Right kidney (tissue), 1 donor: ENCODE data around the gene CYGB.
A peak's percentile ranks its signal among the peaks of the same experiment; 100 is the strongest.
"Not testable (repeated sequence)": the region's sequence is repeated elsewhere in the genome, so short reads cannot be mapped to it uniquely, and the experiment has no call there.

Source experiments
- DNase-seq: peaks from one replicate; pipeline ENCODE4 v3.0.0-alpha.2; 2016

Gene CYGB

DNA sequence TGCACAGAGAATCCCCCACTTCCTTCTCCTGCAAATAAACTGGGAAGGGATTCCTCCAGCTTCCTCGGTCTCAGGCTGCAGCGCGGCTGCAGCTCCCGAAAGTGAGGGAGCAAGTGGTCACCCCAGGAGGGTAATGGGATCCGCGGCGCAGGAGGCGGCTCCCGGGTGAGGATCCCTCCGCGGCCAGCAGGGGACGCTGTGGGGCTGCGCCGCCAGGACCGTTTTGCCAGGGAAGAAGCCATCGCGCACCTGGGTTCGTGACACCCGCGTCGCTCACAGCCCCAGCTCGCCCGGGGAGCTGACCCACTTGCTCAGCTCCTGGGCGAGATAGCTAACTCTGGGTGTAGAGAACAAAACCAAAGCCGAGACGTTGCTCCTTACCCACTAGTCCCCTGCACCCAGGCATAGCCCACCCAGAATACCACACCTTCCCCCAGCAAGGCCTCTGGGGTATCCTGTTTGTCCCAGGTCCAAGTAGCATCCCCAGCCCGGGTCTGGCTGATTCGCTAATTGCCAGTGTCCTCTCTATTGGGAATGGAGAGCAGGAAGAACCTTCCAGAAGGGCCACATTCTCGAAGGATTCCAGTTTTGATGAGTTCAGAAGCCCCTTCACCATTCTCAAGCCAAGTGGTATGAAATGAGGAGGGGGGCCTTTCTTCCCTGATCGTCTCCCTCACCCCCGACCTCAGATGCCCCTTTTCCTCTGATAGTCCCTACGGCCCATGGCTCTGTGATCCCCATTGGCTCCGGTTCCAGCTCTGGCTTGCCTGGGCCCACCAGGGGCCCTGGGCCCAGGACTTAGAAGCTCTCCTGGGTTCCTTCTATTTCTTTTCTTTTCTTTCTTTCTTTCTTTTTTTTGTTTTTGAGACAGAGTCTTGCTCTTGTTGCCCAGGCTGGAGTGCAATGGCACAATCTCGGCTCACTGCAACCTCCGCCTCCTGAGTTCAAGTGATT is 14.1 kb downstream of the CYGB start:
- DNase-seq = peak; percentile 78

DNA sequence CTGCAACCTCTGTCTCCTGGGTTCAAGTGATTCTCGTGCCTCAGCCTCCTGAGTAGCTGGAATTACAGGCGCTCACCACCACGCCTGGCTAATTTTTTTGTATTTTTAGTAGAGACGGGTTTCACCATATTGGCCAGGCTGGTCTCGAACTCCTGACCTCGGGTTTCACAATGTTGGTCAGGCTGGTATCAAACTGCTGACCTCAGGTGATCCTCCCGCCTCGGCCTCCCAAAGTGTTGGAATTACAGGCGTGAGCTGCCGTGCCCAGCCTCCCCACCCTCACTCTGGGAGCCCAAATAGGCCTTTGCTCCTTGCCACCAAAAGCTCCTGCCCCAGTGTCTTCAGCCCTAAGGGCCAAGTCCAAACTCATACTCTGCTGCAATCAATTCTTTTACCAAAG is 15.8 kb downstream of the CYGB start:
- DNase-seq = not testable (repeated sequence)

DNA sequence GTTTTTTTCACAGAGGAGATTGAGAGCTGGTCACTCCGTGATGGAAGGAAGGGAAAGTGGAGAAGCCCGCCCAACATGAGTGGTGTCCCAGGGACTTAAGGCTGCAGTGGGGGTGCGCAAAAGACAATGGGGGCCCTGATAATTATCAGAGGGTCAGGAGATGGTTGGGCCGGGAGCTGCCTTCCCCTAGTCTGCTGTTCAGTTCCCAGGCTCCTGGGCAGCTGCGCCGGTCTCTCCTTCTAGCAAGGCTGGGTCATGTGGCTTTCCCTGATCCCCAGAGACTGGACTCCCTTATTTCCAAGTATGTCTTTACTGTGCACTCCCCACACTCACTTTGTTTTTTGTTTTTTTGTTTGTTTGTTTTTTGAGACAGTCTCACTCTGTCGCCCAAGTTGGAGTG is 16.2 kb downstream of the CYGB start:
- no peak for DNase-seq

DNA sequence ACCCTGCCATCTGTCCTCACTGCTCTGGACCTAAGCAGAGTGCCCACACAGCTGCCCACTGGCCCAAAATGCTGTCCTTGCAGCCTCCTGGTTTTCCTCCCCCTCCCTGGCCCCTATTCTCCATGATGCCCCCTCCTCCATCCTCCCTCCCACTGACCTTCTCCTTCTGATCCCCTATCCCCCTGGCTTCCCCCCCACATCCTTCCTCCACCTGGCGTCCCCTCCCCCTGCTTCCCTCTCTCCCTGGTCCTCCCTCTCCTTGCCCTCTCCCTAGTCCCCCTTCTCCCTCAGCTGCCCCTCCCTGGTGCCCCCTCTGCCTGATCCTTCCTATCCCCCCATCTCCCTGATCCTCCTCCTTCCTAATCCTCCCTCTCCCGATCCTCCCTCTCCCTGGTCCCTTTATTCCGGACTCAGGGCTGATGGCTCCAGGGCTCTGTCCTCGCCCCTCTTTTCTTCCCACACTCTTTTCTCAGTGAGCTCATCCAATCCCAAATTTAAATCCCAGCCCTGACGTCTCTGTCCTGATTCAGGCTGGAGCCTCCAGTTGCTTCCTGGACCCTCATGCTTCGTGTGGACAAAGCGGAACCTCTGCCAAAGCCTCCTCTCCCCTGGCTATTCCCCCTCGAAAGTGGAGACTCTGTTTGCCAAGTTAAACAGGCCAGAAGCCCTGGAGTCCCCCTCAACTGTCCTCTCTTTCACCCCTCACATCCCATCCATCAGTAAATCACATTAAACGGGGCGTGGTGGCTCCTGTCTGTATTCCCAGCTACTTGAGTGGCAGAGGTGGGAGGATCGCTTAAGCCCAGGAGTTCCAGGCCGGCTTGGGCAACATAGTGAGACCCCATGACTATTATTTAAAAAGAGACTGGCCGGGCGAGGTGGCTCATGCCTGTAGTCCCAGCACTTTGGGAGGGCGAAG is 18.2 kb downstream of the CYGB start:
- no peak for DNase-seq

DNA sequence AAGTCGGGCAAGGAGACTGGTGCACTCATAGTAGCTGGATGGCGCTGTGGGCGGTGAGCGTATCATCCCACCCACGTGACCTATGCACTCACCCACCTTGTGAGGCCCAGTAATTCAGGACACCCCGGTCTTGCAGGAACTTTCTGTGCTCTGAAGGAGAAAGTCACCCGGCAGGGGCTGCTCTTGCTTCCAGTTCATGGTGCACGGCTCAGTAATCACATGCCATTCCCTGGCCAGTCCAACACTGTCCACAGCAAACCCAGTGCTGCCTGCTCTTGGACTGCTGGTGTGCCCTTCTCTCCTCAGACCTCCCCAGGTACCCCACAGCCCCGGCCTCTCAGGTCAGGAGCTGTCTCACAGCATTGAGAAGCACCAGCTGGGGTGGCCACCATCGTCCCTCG is 19.9 kb downstream of the CYGB start:
- DNase-seq = no peak

DNA sequence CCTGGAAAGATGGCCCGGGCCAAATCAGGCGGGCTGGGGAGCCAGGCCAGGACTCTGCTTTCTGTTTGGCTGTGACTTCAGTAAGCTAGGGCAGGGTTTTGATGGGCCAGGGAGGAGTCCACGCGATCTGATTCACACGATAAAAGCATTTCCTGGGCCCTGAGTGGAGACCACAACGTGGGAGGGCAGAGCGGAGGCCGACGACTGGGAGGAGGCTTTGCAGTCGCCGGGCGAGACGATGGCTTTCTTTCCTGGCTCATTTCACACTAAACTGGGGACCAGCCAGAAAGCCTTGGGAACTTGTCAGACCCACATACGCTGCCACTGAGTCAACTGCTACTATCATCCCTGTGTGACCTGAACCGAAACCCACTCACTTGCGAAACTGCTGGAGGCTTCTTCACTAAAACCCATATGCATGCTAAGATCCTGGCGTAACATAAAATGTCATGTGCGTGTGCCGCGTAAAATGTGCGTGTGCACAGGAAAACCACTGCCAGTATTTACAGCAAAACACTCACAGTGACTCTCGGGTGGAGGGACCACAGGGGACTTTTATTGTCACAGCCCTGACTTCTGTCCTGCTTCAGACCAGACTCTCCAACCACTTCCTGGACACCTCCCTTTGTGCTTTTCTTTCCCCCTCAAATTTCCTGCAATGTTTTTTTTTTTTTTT is 22.1 kb downstream of the CYGB start:
- no peak for DNase-seq

DNA sequence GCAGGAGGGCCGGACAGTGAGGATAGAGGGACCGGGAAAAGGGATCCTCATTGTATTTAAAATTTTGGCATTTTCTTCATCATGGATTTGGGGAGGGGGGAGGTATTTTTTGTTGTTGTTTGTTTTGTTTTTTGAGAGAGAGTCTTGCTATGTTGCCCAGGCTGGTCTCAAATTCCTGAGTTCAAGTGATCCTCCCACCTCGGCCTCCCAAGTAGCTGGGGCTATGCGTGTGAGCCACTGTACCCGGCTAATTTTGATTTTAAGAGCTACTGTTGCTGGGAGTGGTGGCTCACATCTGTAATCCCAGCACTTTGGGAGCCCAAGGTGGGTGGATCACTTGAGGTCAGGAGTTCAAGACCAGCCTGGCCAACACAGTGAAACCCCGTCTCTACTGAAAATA is 23.2 kb downstream of the CYGB start:
- not testable (repeated sequence) for DNase-seq

DNA sequence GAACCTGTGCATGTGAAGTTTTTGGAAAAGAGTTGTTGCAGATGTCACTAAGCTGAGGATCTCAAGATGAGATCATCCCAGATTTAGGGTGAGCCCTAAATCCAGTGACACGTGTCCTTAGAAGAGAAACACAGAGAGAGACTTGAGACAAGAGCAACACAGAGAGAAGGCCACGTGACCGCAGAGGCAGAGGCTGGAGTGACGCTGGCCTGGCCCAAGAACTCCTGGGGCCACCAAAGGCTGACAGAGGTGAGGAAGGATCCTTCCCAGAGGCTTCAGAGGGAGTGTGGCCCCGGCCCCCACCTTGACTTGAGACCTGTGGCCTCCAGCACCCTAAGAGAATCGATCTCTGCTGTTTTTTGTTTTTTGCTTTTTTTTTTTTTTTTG is 24.2 kb downstream of the CYGB start:
- no peak for DNase-seq

DNA sequence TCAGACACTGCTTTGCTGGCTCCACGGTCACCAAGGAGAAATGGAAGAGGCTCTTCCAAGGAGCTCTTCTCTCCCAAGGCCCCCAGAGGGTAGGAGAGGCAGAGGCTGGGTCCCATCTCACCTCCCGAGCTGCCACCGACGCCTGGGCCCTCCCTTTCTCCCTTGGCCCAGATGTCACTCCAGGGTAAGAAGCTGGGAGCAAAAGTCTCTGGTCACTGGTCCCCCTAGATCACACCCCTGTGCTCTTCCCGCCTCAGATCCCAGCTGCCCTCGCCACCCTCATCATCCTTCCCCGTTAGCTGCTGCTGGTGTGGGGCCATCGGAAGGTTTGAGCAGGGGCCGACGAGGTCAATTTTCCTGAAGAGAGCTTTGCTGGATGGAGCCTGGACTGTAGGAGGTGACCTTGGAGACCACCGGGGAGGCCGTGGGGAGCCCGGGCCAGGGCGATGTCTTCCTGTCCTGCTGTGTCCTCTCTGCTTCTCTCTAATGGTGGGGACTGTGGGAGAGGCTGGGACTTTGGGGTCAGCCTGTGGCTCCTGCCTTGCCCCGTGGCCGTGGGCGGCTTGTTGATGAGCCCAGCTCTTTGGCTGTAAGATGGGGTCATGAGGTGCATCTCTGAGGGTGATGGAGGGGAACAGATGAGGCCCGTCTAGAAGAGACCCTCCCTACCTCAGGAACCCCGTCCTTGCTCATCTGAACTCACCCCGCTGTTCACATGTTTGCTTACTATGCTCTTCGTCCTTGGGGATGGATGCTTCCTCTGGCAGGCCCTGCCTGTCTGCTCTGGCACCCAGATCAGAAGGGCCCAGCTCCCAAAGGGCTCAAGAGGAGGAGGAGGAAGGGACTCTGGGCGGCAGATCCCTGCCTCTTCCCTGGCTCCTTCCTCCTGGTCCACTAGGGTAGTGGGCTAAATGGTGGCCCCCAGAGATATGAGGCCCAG is 24.9 kb downstream of the CYGB start:
- DNase-seq = no peak

DNA sequence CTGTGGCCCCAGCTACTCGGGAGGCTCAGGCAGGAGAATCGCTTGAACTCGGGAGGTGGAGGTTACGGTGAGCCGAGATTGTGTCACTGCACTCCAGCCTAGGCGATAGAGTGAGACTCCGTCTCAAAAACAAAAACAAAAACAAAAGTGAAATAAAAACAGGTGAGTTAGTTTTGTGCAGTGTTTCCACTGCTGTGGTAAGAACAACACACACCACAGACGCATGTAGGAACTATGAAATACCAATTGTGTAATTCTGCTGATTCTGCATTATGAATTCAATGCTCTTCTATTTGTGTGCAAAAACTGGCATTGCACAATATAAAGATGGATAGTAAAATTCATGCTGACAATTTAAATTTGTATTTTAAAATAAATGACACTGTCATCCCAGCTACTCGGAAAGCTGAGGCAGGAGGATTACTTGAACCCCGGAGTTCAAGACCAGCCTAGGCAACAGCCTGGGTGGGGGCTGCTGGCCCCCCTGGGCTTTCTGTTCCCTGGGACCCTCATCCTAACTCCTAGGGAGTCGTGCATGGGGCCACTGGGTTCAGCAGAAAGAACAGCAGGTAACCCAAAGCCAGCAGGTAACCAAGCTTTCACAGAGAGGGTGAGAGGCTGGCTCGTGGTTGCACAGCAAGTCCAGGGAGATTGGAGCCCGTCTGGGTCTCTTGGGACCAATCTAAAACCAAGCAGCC is 25.7 kb downstream of the CYGB start:
- DNase-seq = no peak

DNA sequence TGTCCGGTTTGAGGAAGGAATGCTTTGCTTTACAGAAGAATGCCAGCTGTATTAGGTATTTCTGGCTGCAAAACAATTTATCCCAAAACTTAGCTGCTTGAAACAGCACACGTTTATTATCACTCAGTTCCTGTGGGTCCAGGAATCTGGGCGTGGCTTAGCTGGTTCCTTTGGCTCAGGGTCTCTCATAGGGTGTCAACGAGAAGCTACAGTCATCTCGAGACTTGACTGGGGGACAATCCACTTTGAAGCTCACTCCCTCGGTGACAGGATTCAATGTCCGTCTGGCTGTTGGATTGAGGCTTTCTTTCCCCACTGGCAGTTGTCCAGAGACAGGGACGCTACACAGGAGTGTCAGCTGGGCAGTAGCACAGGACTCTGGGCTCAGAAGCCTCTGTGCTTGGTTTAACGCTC is 26.7 kb downstream of the CYGB start:
- DNase-seq = no peak

DNA sequence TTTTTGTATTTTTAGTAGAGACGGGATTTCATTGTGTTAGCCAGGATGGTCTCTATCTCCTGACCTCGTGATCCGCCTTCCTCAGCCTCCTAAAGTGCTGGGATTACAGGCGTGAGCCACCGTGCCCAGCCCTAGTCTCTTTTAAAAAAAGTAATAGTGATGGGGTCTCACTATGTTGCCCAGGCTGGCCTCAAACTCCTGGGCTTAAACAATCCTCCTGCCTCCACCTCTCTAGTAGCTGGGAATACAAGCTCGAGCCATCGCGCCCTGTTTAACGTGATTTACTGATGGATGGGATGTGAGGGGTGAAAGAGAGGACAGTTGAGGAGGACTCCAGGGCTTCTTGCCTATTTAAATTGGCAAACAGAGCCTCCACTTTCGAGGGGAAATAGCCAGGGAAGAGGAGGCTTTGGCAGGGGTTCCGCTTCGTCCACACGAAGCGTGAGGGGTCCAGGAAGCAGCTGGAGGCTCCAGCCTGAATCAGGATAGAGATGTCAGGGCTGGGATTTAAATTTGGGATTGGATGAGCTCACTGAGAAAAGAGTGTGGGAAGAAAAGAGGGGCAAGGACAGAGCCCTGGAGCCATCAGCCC is 28.9 kb downstream of the CYGB start:
- not testable (repeated sequence) for DNase-seq

DNA sequence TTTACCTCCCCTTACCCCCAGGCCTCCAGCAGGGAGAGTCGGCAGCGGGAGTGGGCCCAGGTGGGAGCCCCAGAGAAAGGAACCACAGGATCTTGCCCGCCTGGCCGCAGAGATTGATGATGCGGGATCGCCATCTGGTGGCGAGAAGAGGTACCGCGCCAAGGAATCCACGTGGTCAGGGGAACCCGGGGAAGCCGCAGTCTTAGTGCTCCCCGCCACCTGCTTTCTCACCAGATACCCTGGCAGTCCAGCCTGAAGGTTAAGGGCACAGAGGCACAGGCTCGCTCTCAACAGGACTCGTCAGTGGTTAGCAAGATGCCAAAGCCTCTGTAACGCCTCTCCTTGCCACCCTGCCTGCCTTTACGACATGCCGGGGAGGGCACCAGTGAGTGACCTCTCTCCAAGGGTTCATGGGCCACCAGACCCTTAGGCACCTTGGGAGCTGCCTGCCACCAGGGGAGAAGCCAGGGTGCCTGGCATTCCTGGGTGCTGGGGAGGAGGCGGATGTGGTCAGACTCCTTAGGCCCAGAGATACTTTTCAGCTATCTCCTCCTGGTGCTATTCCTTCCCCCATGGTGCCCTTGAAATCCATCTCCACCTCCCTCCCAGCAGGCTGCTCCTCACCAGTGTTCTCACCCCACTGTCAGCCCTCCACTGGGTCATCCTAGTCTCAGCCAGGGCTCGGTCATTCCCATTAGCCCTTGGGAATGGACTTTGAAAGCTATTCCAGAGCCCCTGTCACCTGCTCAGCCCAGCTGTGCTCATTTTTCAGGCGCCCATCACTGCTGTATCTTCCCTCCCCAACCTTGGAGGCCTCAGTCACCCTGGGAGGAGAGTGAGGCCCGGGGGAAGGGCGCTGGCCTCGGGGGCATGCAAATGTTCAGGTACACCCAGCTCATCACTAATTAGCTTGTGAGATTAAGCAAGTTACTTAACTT is 30.8 kb downstream of the CYGB start:
- DNase-seq = peak; percentile 74

DNA sequence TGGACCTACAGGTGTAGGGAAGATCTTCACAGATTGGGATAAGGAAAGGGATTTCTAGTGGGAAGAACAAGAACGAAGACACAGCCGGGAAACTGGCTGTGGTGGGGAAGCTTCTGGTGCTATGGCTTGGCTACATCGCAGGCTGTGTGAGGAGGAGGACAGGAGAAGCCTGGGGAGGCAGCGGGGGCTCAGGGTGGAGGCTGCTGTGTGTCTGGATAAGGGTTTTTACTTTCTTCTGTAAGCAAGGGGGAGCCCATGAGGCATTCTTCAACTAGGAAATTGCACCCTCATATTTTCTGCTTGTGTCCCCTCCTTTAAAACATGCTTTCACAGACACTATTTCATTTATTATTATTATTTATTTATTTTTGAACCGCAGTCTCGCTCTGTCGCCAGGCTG is 33.4 kb downstream of the CYGB start:
- no peak for DNase-seq

DNA sequence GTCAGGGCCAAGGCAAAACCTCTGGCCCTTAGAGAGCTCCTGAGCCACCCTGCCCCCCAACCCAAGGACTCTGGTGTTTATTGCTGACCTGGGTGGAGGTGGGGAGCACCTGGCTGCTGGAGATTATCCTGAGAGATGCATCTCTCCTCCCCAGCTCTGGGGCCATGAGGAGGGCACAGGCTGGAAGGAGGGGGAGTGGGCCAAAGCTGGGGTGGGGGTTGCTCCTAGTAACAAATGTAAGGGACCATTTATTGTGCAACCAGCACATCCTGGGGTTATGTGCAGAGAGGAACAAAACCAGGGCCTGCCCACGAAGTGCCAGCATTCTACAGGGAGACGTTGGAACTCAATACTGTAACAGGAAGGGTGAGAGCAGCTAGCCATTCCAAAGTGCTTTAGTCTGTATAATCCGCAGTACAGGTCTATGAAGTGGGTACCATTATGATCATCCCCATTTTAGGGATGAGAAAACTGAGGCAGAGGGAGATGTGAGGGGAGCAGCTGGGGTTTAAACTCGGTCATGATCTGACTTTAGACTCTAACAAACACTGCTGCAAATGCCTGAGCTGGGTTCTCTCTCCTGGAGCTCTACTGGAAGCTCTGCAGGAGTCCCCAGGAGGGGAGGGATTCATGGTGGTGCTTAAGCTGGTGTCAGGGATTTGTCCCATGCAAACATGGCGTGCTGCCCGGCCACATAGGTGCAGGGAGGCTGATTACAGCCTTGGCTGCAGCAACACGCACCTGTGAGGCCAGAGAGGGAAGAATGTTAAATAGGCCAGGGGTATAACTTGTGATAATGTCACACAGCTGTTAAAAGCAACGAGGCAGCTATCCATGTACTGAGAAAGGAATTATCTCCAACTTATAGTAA is 34.9 kb downstream of the CYGB start:
- DNase-seq = no peak

DNA sequence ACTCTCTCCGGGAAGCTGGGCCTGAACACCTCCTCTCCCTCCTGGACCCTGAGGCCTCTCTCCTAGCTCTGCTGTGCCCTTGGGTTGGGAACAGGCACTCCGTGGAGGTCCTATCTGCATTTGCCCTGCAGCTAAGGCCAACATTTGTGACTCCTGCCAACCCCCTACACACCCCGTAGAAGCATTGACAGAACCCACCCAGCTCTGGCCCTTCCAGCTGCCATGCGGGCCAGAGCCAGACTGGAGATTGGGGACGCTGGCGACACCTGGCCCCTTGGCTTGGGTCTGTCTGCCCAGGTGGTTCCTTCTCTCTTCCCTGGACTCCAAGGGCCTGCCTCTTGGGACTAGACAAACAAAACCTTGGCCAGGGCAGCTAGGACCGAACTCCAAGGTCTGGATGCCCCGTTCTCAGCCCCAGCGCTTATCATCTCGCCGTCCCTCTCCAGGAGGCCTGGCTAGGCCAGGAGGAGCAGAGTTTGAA is 35.6 kb downstream of the CYGB start:
- no peak for DNase-seq

DNA sequence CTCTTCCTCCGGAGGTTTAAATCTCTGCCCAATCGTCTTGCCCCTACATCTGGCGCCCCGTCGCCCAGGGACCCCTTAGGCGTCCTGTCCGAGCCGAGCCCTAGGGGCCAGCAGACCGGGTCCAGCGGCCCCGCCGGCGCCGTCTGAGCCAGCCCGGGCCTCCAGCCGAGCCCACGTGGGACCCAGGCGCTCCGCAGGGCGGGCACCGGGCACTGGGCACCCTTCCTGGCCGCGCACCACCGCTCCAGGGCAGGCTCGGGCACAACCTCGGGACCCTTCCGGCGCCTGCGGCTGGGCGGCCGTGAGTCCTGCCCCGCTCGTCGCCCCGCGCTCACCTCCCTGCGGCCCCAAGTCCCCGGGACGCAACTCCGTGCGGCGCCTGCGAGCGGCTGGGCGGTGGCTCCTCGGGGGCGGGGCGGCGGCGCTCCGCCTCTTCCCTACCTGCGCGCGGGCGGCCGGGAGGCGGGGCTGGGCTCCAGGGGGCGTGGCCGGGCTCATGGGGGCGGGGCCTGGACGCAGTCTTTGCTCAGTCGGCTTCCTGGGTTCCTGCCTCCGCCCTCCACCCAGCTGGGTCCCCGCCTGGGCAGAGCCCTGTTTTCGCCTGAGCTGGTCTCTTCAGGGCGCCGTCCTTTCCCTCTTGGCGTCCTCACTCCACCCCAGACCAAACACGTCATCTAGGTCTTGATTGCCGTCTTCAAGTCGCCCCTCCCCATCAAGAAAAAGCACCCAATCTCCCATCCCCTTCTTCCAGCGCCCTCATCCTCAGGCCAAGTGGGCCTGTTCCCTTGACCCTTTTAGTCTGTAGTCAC is 36.3 kb downstream of the CYGB start, which contains the start of gene RHBDF2:
RHBDF2 (minus strand) TSS at position 406 of the 809 bp plus-strand sequence. CDS start 19,899 bp downstream, outside the sequence.
- DNase-seq = peak; percentile 92
